GM12874 (cell line): ENCODE data around the gene SOX8.

Experiments
- CTCF ChIP-seq: IDR thresholded peaks from 2 replicates; pipeline ENCODE4 v1.5.1; 2011; ENCODE audit warnings: low read depth, mild to moderate bottlenecking, control low read depth, low read length, moderate library complexity; ENCODE audit not compliant: insufficient read depth

SOX8 gene

DNA sequence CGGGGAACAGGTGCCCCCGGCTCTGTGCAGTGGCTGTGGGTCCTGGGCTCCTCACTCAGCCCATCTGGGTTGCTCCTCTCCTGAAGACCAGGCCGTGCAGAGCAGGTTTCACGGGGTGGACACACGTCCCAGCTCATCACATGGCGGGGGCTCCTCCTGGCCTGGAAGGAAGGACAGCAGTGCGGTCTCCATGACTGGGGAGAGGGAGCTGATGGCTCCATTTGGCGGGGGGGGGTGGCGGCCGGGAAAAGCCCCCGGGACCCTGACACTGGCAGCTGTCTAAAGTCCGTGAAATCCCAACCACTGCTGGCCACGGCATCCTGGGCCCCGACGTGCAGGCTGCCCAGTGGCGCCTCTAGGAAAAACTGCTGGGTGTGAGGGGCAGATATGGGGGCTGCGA lies 19.0 kb downstream of the SOX8 start:
- no peak for TF ChIP-seq CTCF

DNA sequence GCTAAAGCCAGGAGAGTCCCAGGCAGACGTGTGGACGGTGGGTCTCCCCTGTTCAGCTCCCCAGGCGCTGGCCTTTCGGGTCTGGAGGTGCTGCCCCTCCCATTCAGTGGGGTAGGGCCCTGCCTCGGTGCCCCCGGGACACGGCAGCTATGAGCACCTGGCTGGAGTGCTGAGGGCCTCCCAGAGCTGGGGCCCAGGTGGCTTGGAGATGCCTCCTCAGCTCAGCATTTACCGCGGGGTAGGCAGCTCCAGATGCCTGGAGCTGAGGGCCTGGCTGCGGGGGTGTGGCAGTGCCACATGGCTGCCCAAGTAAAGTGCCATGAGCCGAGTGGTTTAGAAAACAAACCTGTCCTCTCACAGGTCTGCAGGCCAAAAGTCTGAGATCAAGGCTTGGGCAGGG lies 19.5 kb downstream of the SOX8 start:
- TF ChIP-seq CTCF = no peak

- no peak for TF ChIP-seq CTCF
Measured at GRCh38 chr16:1002399-1003166, 21.0 kb downstream of the SOX8 start.

- no peak for TF ChIP-seq CTCF
Measured at GRCh38 chr16:1003391-1004347, 22.1 kb downstream of the SOX8 start.

- no peak for TF ChIP-seq CTCF
Measured at GRCh38 chr16:1005286-1005685, 23.7 kb downstream of the SOX8 start.

GRCh38 chr16:1006781-1007180 lies 25.2 kb downstream of the SOX8 start:
- no peak for TF ChIP-seq CTCF

DNA sequence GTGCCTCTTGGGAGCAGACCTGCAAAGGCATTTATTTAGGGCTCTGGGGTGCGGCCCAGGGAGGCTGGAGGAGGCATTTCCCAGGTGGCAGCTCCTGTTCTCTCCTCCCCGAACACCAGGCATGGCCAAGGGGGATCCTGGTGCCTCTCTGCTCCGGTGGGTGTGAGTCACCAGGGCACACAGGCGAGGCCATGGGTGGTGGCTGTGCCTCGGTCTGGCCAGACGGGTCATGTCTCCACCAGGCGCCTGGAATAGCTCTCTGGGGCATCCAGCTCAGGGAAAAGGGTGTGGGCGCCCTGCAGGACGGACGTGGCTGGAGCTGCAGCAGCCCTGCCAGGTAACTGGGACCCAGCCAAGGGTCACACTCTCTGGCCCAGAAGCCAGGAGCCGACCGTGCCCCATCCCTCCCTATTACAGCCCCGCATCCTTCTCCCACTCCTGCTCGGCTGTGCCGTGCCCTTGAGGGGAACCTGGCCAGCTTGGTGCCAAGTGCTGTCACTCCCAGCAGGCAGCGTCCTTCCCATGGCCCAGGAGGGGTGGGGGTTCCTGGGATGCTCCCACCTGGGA lies 25.8 kb downstream of the SOX8 start:
- TF ChIP-seq CTCF = no peak
